Neural progenitor cell (in vitro differentiated cells): ENCODE measurements around the gene CCNL2. TPM values are rescaled to one million over a fixed set of nuclear protein-coding genes. Genes with fewer than 3 reads are reported as not detected.
A peak's percentile ranks its signal among the peaks of the same experiment; 100 is the strongest.

Experiments
- DNase-seq: peaks from one replicate; pipeline ENCODE4 v3.0.0-alpha.2; 2016; ENCODE audit warnings: low spot score
- H2AFZ ChIP-seq: fragments of 200-600 bp; sonication (generic); replicated peaks from 2 replicates; pipeline ENCODE4 v1.6.1; 2016; ENCODE audit warnings: antibody characterized with exemption
- H3F3A ChIP-seq: fragments of 200-600 bp; sonication (generic); 2 replicates; pipeline ENCODE4 v1.6.1; 2016; ENCODE audit warnings: antibody characterized with exemption, low read depth
- H3K27ac ChIP-seq: fragments of 200-600 bp; sonication (generic); 2 replicates; pipeline ENCODE4 v1.5.1; 2016; ENCODE audit warnings: mild to moderate bottlenecking
- H3K27me3 ChIP-seq: fragments of 200-600 bp; sonication (generic); 2 replicates; pipeline ENCODE4 v1.6.1; 2016; ENCODE audit warnings: mild to moderate bottlenecking, moderate library complexity
- H3K36me3 ChIP-seq: fragments of 200-600 bp; sonication (generic); 2 replicates; pipeline ENCODE4 v1.5.1; 2016
- H3K4me1 ChIP-seq: fragments of 200-600 bp; sonication (generic); 2 replicates; pipeline ENCODE4 v1.6.1; 2016; ENCODE audit warnings: mixed run types
- H3K4me2 ChIP-seq: fragments of 200-600 bp; sonication (generic); 2 replicates; pipeline ENCODE4 v1.6.1; 2016
- H3K4me3 ChIP-seq: fragments of 200-600 bp; sonication (generic); 2 replicates; pipeline ENCODE4 v1.5.1; 2016
- H3K79me2 ChIP-seq: fragments of 200-600 bp; sonication (generic); 2 replicates; pipeline ENCODE4 v1.6.1; 2016; ENCODE audit warnings: low read depth
- H3K9ac ChIP-seq: fragments of 200-600 bp; sonication (generic); 2 replicates; pipeline ENCODE4 v1.6.1; 2016
- H3K9me3 ChIP-seq: fragments of 200-600 bp; sonication (generic); 2 replicates; pipeline ENCODE4 v1.5.1; 2016; ENCODE audit warnings: low read depth
- H4K20me1 ChIP-seq: fragments of 200-600 bp; sonication (generic); 2 replicates; pipeline ENCODE4 v1.6.1; 2016; ENCODE audit warnings: low read depth
- H3K27ac Mint-ChIP-seq: 3 replicates; pipeline ENCODE4 v1.8.0; 2021; ENCODE audit warnings: mixed read lengths
- H3K27me3 Mint-ChIP-seq: 2 replicates; pipeline ENCODE4 v1.8.0; 2022; ENCODE audit warnings: low read depth, mild to moderate bottlenecking, inconsistent platforms, moderate library complexity, mixed read lengths; ENCODE audit not compliant: insufficient read depth
- H3K36me3 Mint-ChIP-seq: 3 replicates; pipeline ENCODE4 v1.8.0; 2021; ENCODE audit warnings: mixed read lengths
- H3K4me1 Mint-ChIP-seq: 3 replicates; pipeline ENCODE4 v1.8.0; 2021; ENCODE audit warnings: mixed read lengths
- H3K4me3 Mint-ChIP-seq: 3 replicates; pipeline ENCODE4 v1.8.0; 2021; ENCODE audit warnings: mild to moderate bottlenecking, moderate library complexity, mixed read lengths
- H3K9me3 Mint-ChIP-seq: 3 replicates; pipeline ENCODE4 v1.8.0; 2020; ENCODE audit warnings: mixed read lengths
- CTCF ChIP-seq: fragments of 200-600 bp; sonication (generic); IDR thresholded peaks from 2 replicates; pipeline ENCODE4 v1.5.1; 2017; ENCODE audit warnings: antibody characterized with exemption, mild to moderate bottlenecking
- EZH2 ChIP-seq: fragments of 200-600 bp; sonication (generic); IDR thresholded peaks from 2 replicates; pipeline ENCODE4 v1.6.1; 2017; ENCODE audit warnings: antibody characterized with exemption, mild to moderate bottlenecking, moderate library complexity
- EZH2phosphoT487 ChIP-seq: fragments of 200-600 bp; sonication (generic); IDR thresholded peaks from 2 replicates; pipeline ENCODE4 v1.6.1; 2017; ENCODE audit warnings: antibody characterized with exemption
- total RNA-seq: library from RNA; depleted of rRNA; stranded (reverse); fragments of >200 nt; gene quantifications from 2 replicates; pipeline ENCODE4 v1.2.3, GENCODE V29; 2015; ENCODE audit warnings: low replicate concordance

Gene CCNL2
- total RNA-seq, 1 donor from 2014 or later, result 143 TPM

DNA sequence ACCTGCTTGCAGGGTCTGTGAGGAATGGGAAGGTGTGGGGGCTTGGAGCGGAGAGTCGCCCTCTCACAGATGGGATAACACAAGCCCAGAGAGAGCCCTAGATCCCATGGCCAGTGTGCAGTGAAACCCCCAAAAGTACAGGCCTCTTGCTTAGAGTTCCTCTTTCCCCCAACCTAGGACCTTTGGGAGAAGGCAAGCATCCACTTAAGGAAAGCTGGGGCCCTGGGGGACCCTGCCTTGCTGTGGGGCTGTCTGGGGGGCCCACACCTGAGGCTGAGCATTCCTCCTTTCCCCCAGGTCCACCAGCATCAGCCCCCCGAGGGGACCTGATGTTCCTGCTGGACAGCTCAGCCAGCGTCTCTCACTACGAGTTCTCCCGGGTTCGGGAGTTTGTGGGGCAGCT is 37.5 kb upstream of the CCNL2 start:
- Histone ChIP-seq H3K27me3 (peaks cover 35% of the 10 kb centered on the region), H3K79me2 (no peaks in the 10 kb centered on the region), H3K9ac (no peak overlapping the region), H2AFZ (no peak overlapping the region), H3K27ac (no peak overlapping the region), H3K36me3 (no peaks in the 10 kb centered on the region), H4K20me1 (peaks cover 7% of the 10 kb centered on the region), H3K4me2 (peak overlapping the region; percentile 89), H3F3A (peaks cover 45% of the 10 kb centered on the region), H3K9me3 (no peaks in the 10 kb centered on the region), H3K4me1 (peaks cover 37% of the 10 kb centered on the region), H3K4me3 (no peak overlapping the region)
- Mint-ChIP-seq H3K36me3 (no peaks in the 10 kb centered on the region), H3K27ac (no peak overlapping the region), H3K27me3 (peaks cover 10% of the 10 kb centered on the region), H3K4me1 (peaks cover 27% of the 10 kb centered on the region), H3K4me3 (peak overlapping the region; percentile 85), H3K9me3 (no peaks in the 10 kb centered on the region)
- TF ChIP-seq EZH2phosphoT487 (no peak), EZH2 (no peak), CTCF (no peak)
- DNase-seq, result no peak

- Mint-ChIP-seq H3K4me3 (peak overlapping the region; percentile 85), H3K4me1 (peaks cover 30% of the 10 kb centered on the region), H3K27ac (no peak overlapping the region), H3K27me3 (peaks cover 10% of the 10 kb centered on the region), H3K36me3 (no peaks in the 10 kb centered on the region), H3K9me3 (no peaks in the 10 kb centered on the region)
- H2AFZ ChIP-seq, result no peak overlapping the region
- H3K4me1 ChIP-seq, result peaks cover 43% of the 10 kb centered on the region
- H3K4me3 ChIP-seq, result peak overlapping the region; percentile 62
- H3F3A ChIP-seq, result peaks cover 48% of the 10 kb centered on the region
- H3K27ac ChIP-seq, result no peak overlapping the region
- no peaks in the 10 kb centered on the region for H3K9me3 ChIP-seq
- H3K4me2 ChIP-seq, result peak overlapping the region; percentile 89
- TF ChIP-seq EZH2phosphoT487 (no peak), EZH2 (no peak), CTCF (no peak)
- peaks cover 35% of the 10 kb centered on the region for H3K27me3 ChIP-seq
- H3K36me3 ChIP-seq, result no peaks in the 10 kb centered on the region
- peaks cover 7% of the 10 kb centered on the region for H4K20me1 ChIP-seq
- H3K79me2 ChIP-seq, result no peaks in the 10 kb centered on the region
- H3K9ac ChIP-seq, result no peak overlapping the region
- DNase-seq, result no peak
Measured at GRCh38 chr1:1435911-1436629, 36.9 kb upstream of the CCNL2 start.

DNA sequence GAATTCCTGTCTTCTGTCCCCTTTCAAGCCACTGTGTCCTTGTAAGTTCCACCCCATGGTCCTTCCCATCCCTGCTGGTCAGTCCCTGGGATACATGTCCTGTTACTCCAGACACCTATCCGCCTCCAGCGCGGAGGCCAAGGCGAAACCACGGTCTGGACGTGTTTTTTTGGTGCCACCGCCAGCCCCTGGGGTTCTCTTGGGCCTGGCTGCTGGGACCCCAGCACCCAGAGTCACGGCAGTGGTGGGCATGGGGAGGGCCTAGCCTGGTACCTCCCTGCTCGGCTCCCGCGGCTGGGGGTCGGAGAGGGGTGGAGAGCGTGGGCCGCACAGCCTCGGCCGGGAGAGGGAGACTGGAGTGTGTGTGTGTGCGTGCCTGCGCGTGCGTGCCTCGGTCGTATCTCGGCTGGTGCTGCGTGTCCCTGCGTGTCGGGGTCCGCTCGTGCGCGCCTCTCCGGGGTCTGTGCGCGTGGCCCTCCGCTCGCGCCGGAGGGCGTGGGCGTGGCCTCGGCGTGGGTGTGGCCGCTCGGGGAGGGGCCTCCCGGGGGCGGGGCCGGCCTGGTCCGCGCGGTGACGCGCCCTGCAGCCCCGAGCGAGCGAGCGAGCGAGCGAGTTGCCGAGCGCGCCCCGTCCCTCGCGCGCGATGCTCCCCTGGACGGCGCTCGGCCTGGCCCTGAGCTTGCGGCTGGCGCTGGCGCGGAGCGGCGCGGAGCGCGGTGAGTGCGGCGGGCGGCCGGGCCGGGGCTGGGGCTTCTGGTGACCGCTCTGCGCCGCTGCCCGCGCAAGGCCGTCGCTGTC is 36.2 kb upstream of the CCNL2 start, which contains the start of gene VWA1:
TSS of gene VWA1 (plus strand) at position 585 of the 798 bp plus-strand sequence. CDS start at position 644, 59 bp downstream.
- Histone ChIP-seq H3K9ac (no peak within 1 kb of the TSS), H3F3A (peaks cover 51% of the 10 kb centered on the region), H2AFZ (no peak within 1 kb of the TSS), H3K79me2 (no peaks in the 10 kb centered on the region), H3K36me3 (no peaks in the 10 kb centered on the region), H3K27me3 (peaks cover 35% of the 10 kb centered on the region), H3K9me3 (no peaks in the 10 kb centered on the region), H3K4me1 (peaks cover 50% of the 10 kb centered on the region), H3K27ac (no peak within 1 kb of the TSS), H3K4me2 (peak within 1 kb of the TSS; percentile 89), H3K4me3 (peak within 1 kb of the TSS; percentile 62), H4K20me1 (peaks cover 7% of the 10 kb centered on the region)
- no peaks in the 10 kb centered on the region for H3K9me3 Mint-ChIP-seq
- peak; percentile 86 for DNase-seq
- peaks cover 29% of the 10 kb centered on the region for H3K4me1 Mint-ChIP-seq
- no peaks in the 10 kb centered on the region for H3K36me3 Mint-ChIP-seq
- TF ChIP-seq EZH2phosphoT487, result no peak
- peak; percentile 46 for TF ChIP-seq EZH2
- H3K27me3 Mint-ChIP-seq, result peaks cover 10% of the 10 kb centered on the region
- H3K4me3 Mint-ChIP-seq, result peak within 1 kb of the TSS; percentile 85
- no peak within 1 kb of the TSS for H3K27ac Mint-ChIP-seq

- Mint-ChIP-seq H3K36me3 (no peaks in the 10 kb centered on the region), H3K27me3 (peaks cover 14% of the 10 kb centered on the region), H3K4me3 (peak overlapping the region; percentile 82), H3K27ac (no peak overlapping the region), H3K9me3 (no peaks in the 10 kb centered on the region), H3K4me1 (peaks cover 34% of the 10 kb centered on the region)
- no peak overlapping the region for H3K27ac ChIP-seq
- no peaks in the 10 kb centered on the region for H3K36me3 ChIP-seq
- no peaks in the 10 kb centered on the region for H3K9me3 ChIP-seq
- peaks cover 35% of the 10 kb centered on the region for H3K27me3 ChIP-seq
- no peak for TF ChIP-seq EZH2phosphoT487
- no peak for TF ChIP-seq CTCF
- no peak for TF ChIP-seq EZH2
- peaks cover 7% of the 10 kb centered on the region for H4K20me1 ChIP-seq
- no peak overlapping the region for H3K9ac ChIP-seq
- peaks cover 54% of the 10 kb centered on the region for H3K4me1 ChIP-seq
- H3K79me2 ChIP-seq, result no peaks in the 10 kb centered on the region
- no peak for DNase-seq
- H3F3A ChIP-seq, result peaks cover 57% of the 10 kb centered on the region
- peak overlapping the region; percentile 62 for H3K4me3 ChIP-seq
- H3K4me2 ChIP-seq, result peak overlapping the region; percentile 89
- H2AFZ ChIP-seq, result no peak overlapping the region
Measured at GRCh38 chr1:1434824-1435105, 35.6 kb upstream of the CCNL2 start.
